K562 (cell line): ENCODE results near the gene SAP30L. TPM values are rescaled to one million over a fixed set of nuclear protein-coding genes. Genes with fewer than 3 reads are reported as not detected.

ENCODE experiments used
- ATAC-seq: fragments of 200-7000 bp; cut with Tn5 transposase; 3 replicates; pipeline ENCODE4 v1.9.1; 2020; ENCODE audit warnings: moderate library complexity
- BruUV-seq: library from RNA; stranded (reverse); fragments of 400-500 nt; replicated peaks from 2 replicates; lab custom pipeline; 2021; lab: Mats Ljungman, UMichigan
- CTCF ChIA-PET: fragments of 300-600 bp; formaldehyde crosslinking; extraction: SDS; loops from one replicate; lab custom pipeline; 2021; ENCODE audit warnings: low intra/inter-chr PET ratio; lab: Yijun Ruan, JAX
- POLR2A ChIA-PET: fragments of 300-600, 350-650 bp; sonication (Branson Sonifier 250); formaldehyde crosslinking; extraction: SDS; loops from one replicate; lab custom pipeline; 2021; ENCODE audit warnings: antibody characterized with exemption, inconsistent platforms; lab: Yijun Ruan, JAX
- DNase-seq, 4 experiments: peaks; one replicate each; pipeline versions ENCODE4 v3.0.0 to v3.0.0-alpha.2; 2011 to 2018; ENCODE audit warnings: low spot score in 3 of 4, mixed read lengths in 3 of 4; ENCODE audit errors: extremely low read depth in 1 of 4
- FAIRE-seq: peaks from 2 replicates; lab custom pipeline; 2011; peaks lifted over from hg19 to GRCh38; lab: Jason Lieb, UNC
- H2AFZ ChIP-seq: 2 replicates; pipeline ENCODE4 v1.6.0; 2011; ENCODE audit warnings: low read depth, low read length, control low read depth, inconsistent platforms
- H3K27ac ChIP-seq: fragments of 200-600 bp; 3 replicates; pipeline ENCODE4 v1.8.0; 2011; ENCODE audit warnings: low read depth, mild to moderate bottlenecking, control low read depth, inconsistent platforms, low read length, moderate library complexity, mixed read lengths; ENCODE audit errors: extremely low read depth
- H3K27me3 ChIP-seq, 2 experiments: fragments of 300-600 bp in 1 of 2; 2 replicates in 1 of 2; 3 replicates in 1 of 2; pipeline versions ENCODE4 v1.6.0 to v1.8.0; 2011; ENCODE audit warnings: inconsistent platforms in 2 of 2, low read length in 2 of 2, mild to moderate bottlenecking in 1 of 2, mixed read lengths in 1 of 2, moderate library complexity in 1 of 2; ENCODE audit not compliant: control insufficient read depth in 2 of 2, insufficient read depth in 2 of 2
- H3K36me3 ChIP-seq: fragments of 300-600 bp; 3 replicates; pipeline ENCODE4 v1.8.0; 2011; ENCODE audit warnings: mild to moderate bottlenecking, low read length, inconsistent platforms; ENCODE audit not compliant: control insufficient read depth, insufficient read depth
- H3K4me1 ChIP-seq, 2 experiments: fragments of 200-600 bp in 1 of 2; replicated peaks in 1 of 2; 2 replicates in 1 of 2; 3 replicates in 1 of 2; pipeline versions ENCODE4 v1.5.1 to v1.8.0; 2011; ENCODE audit warnings: inconsistent platforms in 2 of 2, low read length in 2 of 2, mild to moderate bottlenecking in 1 of 2, mixed read lengths in 1 of 2, moderate library complexity in 1 of 2; ENCODE audit not compliant: control insufficient read depth in 2 of 2, insufficient read depth in 2 of 2
- H3K4me2 ChIP-seq: 2 replicates; pipeline ENCODE4 v1.6.1; 2011; ENCODE audit warnings: low read length, control low read depth, inconsistent platforms, mixed read lengths; ENCODE audit not compliant: insufficient read depth
- H3K4me3 ChIP-seq: fragments of 200-600 bp; sonication (generic), shearing (Covaris generic); 2 replicates; pipeline ENCODE4 v1.5.1; 2016; ENCODE audit warnings: control low read depth, inconsistent platforms
- H3K79me2 ChIP-seq: fragments of 200-600 bp; 3 replicates; pipeline ENCODE4 v1.8.0; 2011; ENCODE audit warnings: low read length, inconsistent platforms; ENCODE audit not compliant: control insufficient read depth, insufficient read depth
- H3K9ac ChIP-seq, 2 experiments: 2 replicates each; pipeline versions ENCODE4 v1.6.0 to v1.6.1; 2011; ENCODE audit warnings: low read depth in 2 of 2, low read length in 2 of 2, control low read depth in 1 of 2, inconsistent platforms in 1 of 2, mild to moderate bottlenecking in 1 of 2, mixed read lengths in 1 of 2; ENCODE audit not compliant: insufficient read depth in 1 of 2
- H3K9me1 ChIP-seq: one replicate; pipeline ENCODE4 v1.6.0; 2011; ENCODE audit warnings: inconsistent platforms, mild to moderate bottlenecking, low read length, moderate library complexity; ENCODE audit not compliant: control insufficient read depth, insufficient read depth
- H3K9me3 ChIP-seq: replicated peaks from 2 replicates; pipeline ENCODE4 v1.5.1; 2011; ENCODE audit warnings: low read depth, low read length, inconsistent platforms; ENCODE audit not compliant: control insufficient read depth, insufficient read depth
- H4K20me1 ChIP-seq: replicated peaks from 2 replicates; pipeline ENCODE4 v1.6.1; 2011; ENCODE audit warnings: low read length, inconsistent platforms, mixed read lengths; ENCODE audit not compliant: control insufficient read depth, insufficient read depth
- ETS1 ChIP-seq: conservative IDR thresholded peaks from 2 replicates; pipeline ENCODE4 v1.6.1; 2011; ENCODE audit warnings: low read depth, mild to moderate bottlenecking, low read length; ENCODE audit not compliant: control insufficient read depth
- LARP7 ChIP-seq: fragments of 450-650 bp; IDR thresholded peaks from 2 replicates; pipeline ENCODE4 v1.6.1; 2016
- POLR2AphosphoS5 ChIP-seq: IDR thresholded peaks from 2 replicates; pipeline ENCODE4 v1.6.1; 2011; ENCODE audit warnings: mild to moderate bottlenecking, low read depth, low read length, moderate library complexity; ENCODE audit not compliant: control insufficient read depth, insufficient read depth
- SNRNP70 ChIP-seq: fragments of 200-400 bp; formaldehyde crosslinking; optimal IDR thresholded peaks from 2 replicates; pipeline ENCODE3; 2017; ENCODE audit warnings: low read depth, low read length
- SRSF1 ChIP-seq: fragments of 200-400 bp; formaldehyde crosslinking; IDR thresholded peaks from 2 replicates; pipeline ENCODE4 v1.6.1; 2017; ENCODE audit warnings: mild to moderate bottlenecking, low read depth, low read length, moderate library complexity
- XRCC5 ChIP-seq: fragments of 200-400 bp; formaldehyde crosslinking; IDR thresholded peaks from 2 replicates; pipeline ENCODE4 v1.6.1; 2017; ENCODE audit warnings: low read depth, mild to moderate bottlenecking, low read length
- YY1 ChIP-seq, 3 experiments: IDR thresholded peaks; 2 replicates each; pipeline ENCODE4 v1.6.1; 2011; ENCODE audit warnings: low read length in 2 of 3, mild to moderate bottlenecking in 2 of 3, moderate library complexity in 2 of 3, borderline replicate concordance in 1 of 3, control low read depth in 1 of 3, low read depth in 1 of 3; ENCODE audit not compliant: insufficient read depth in 3 of 3, insufficient replicate concordance in 2 of 3, control insufficient read depth in 1 of 3, insufficient read length in 1 of 3; ENCODE audit errors: extremely low read depth in 1 of 3
- ZNF212 ChIP-seq: fragments of 450-650 bp; formaldehyde crosslinking; IDR thresholded peaks from 2 replicates; pipeline ENCODE4 v1.4.0; 2020; ENCODE audit warnings: mild to moderate bottlenecking
- ZNF347 ChIP-seq: fragments of 450-650 bp; formaldehyde crosslinking; IDR thresholded peaks from 2 replicates; pipeline ENCODE4 v1.4.0; 2020; ENCODE audit warnings: low read depth, mild to moderate bottlenecking, moderate library complexity
- WGBS: fragments of 100-300 bp; shearing (Covaris generic); methylation state at CpG from one replicate; pipeline ENCODE4 v1.1.6; 2016; ENCODE audit warnings: low coverage, mixed read lengths; ENCODE audit not compliant: insufficient coverage; ENCODE audit errors: missing lambda C conversion rate; 5-methylcytosine and 5-hydroxymethylcytosine counted together
- in situ Hi-C: fragments of 300-500 bp; cut with MboI; formaldehyde crosslinking; loops from 4 replicates; pipeline ENCODE4 v1.15.0; 2018; ENCODE audit warnings: inconsistent platforms, mixed read lengths
- intact Hi-C: fragments of 100-400 bp; cut with micrococcal nuclease; formaldehyde crosslinking; loops from 2 replicates; pipeline ENCODE4 v1.14.2; 2022
- polyA plus RNA-seq, 8 experiments: library from polyadenylated mRNA; depleted of rRNA in 4 of 8; stranded (reverse) in 5 of 8; unstranded in 3 of 8; fragments of >200 nt; fragmentation: Nextera tagmentation in 2 of 8; fragmentation: Illumina TruSeq in 1 of 8; extraction: Ambion mirVana in 2 of 8; extraction: Trizol in 1 of 8; gene quantifications; 2 replicates each; pipeline versions ENCODE4 v1.2.1 to v1.2.3, GENCODE V29; 2011 to 2014; ENCODE audit warnings: inconsistent platforms in 1 of 8, missing spikeins in 1 of 8
- total RNA-seq, 7 experiments: library from RNA; depleted of rRNA in 6 of 7; stranded (reverse); fragments of >200 nt in 6 of 7; fragmentation: Illumina TruSeq in 2 of 7; extraction: Trizol in 2 of 7; gene quantifications; 2 replicates each; pipeline versions ENCODE4 v1.2.1 to v1.2.3, GENCODE V29; 2011 to 2021; ENCODE audit warnings: low replicate concordance in 1 of 7

The SAP30L gene
- total and polyA plus RNA-seq, 9 of the 15 experiments (the other 6 are each of a cell fraction or from before 2014, with no cell fraction given) = 5.1 to 33.6 (median 28.1) TPM

GRCh38 chr5:154412316-154412715, 33.5 kb upstream of the SAP30L start:
- ATAC-seq (no peak), FAIRE-seq (no peak), DNase-seq (no peak)
- Histone ChIP-seq H3K9me1 (no peaks in the 10 kb centered on the region), H4K20me1 (0 out of 2 replicates have a peak, but pooled peaks cover 3% of the 10 kb centered on the region), H3K9me3 (no peaks in the 10 kb centered on the region), H3K9ac (no peak overlapping the region), H3K4me2 (no peak overlapping the region), H3K4me1 (no peaks in the 10 kb centered on the region; a peak in 1 of 5 replicates), H3K36me3 (peaks cover 33% of the 10 kb centered on the region; the same call in 2 of the 3 replicates), H3K27ac (no peak overlapping the region), H3K79me2 (no peaks in the 10 kb centered on the region), H3K27me3 (no peaks in the 10 kb centered on the region), H3K4me3 (no peak overlapping the region), H2AFZ (no peak overlapping the region)
- BruUV-seq = no TSS peak
- in situ Hi-C loops (loop anchor here (5.0 kb wide), 1 partner anchor 340 kb away; no protein-coding TSS in a partner anchor), intact Hi-C loops (no loop called here)
- TF ChIP-seq XRCC5 (no peak), POLR2AphosphoS5 (no peak), SRSF1 (no peak)
- CTCF ChIA-PET = no interaction called here
- POLR2A ChIA-PET = no interaction called here
- 77% methylated on average over 3 of the region's 3 CpGs for WGBS

GRCh38 chr5:154412925-154413324, 32.9 kb upstream of the SAP30L start:
- Histone ChIP-seq H3K36me3 (peaks cover 33% of the 10 kb centered on the region; the same call in 2 of the 3 replicates), H3K4me1 (no peaks in the 10 kb centered on the region; a peak in 1 of 5 replicates), H2AFZ (no peak overlapping the region), H3K4me2 (no peak overlapping the region), H4K20me1 (0 out of 2 replicates have a peak, but pooled peaks cover 3% of the 10 kb centered on the region), H3K9me1 (no peaks in the 10 kb centered on the region), H3K27me3 (no peaks in the 10 kb centered on the region), H3K9me3 (no peaks in the 10 kb centered on the region), H3K27ac (no peak overlapping the region), H3K79me2 (no peaks in the 10 kb centered on the region), H3K4me3 (no peak overlapping the region), H3K9ac (no peak overlapping the region)
- no peak for FAIRE-seq
- CTCF ChIA-PET = no interaction called here
- POLR2A ChIA-PET = interaction anchor here (0.9 kb wide), 1 partner anchor 11 kb away, joined by 3 read pairs; no protein-coding TSS in a partner anchor
- in situ Hi-C loops (loop anchor here (5.0 kb wide), 1 partner anchor 341 kb away; no protein-coding TSS in a partner anchor), intact Hi-C loops (no loop called here)
- WGBS = 80% methylated on average over 9 of the region's 9 CpGs
- TF ChIP-seq ZNF212 (CRISPR knock-in tag) (no peak), SNRNP70 (no peak), ZNF347 (no peak), YY1 (IDR thresholded peaks at IDR 0.05; ENCODE audit: borderline replicate concordance in 1 of 3, control insufficient read depth in 1 of 3, extremely low read depth in 1 of 3, insufficient read depth in 3 of 3, insufficient read length in 1 of 3, insufficient replicate concordance in 2 of 3, low read depth in 1 of 3, low read length in 2 of 3) (no peak), LARP7 (no peak), ETS1 (no peak)
- no peak for ATAC-seq
- DNase-seq = no peak
- no TSS peak for BruUV-seq
